T-helper 1 cell treated with Interleukin-12 subunit alpha and Interleukin-12 subunit beta and Interleukin-4 antibody, amounts not matched to agents 30 μg/mL and 1 μg/mL, for 36 hours (primary cell): ENCODE data around the gene ABCB10.
"Not testable (repeated sequence)": the region's sequence is repeated elsewhere in the genome, so short reads cannot be mapped to it uniquely, and the experiment has no call there.

Experiments
- H3K27ac Mint-ChIP-seq: one replicate; pipeline ENCODE4 v1.8.0; 2021; ENCODE audit warnings: mild to moderate bottlenecking, mixed read lengths
- H3K27me3 Mint-ChIP-seq: one replicate; pipeline ENCODE4 v1.8.0; 2021; ENCODE audit warnings: low read depth, mixed read lengths
- H3K36me3 Mint-ChIP-seq: one replicate; pipeline ENCODE4 v1.8.0; 2021; ENCODE audit warnings: low read depth, mixed read lengths
- H3K4me1 Mint-ChIP-seq: one replicate; pipeline ENCODE4 v1.8.0; 2021; ENCODE audit warnings: low read depth, mixed read lengths
- H3K4me3 Mint-ChIP-seq: one replicate; pipeline ENCODE4 v1.8.0; 2021; ENCODE audit warnings: mild to moderate bottlenecking, moderate library complexity, mixed read lengths
- H3K9me3 Mint-ChIP-seq: one replicate; pipeline ENCODE4 v1.8.0; 2021; ENCODE audit warnings: mixed read lengths

The ABCB10 gene

DNA sequence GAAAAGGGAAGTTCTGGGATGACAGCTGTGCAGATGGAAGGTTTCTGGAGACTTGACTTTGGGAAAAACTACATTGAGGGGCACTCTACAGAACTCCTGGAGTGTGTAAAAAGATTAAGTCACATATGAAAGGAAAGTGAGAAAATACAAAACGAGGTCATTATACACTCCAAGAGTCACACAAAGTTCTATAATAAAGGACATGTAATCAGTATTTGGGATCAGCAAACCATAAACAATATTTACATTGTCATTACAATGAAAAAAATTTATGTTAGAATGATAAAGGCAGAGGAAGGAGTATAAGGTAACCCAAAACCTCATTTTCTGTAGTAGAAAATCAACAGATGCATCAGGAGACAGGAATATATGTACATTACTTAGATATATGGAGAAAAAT, 73.2 kb downstream of the ABCB10 start:
- H3K9me3 Mint-ChIP-seq, result no peaks in the 10 kb centered on the region
- peaks cover 36% of the 10 kb centered on the region for H3K36me3 Mint-ChIP-seq
- H3K4me1 Mint-ChIP-seq, result peaks cover 6% of the 10 kb centered on the region
- H3K27ac Mint-ChIP-seq, result no peak overlapping the region
- no peaks in the 10 kb centered on the region for H3K27me3 Mint-ChIP-seq
- H3K4me3 Mint-ChIP-seq, result no peak overlapping the region

GRCh38 chr1:229482511-229482910, 76.0 kb downstream of the ABCB10 start:
- peaks cover 36% of the 10 kb centered on the region for H3K36me3 Mint-ChIP-seq
- no peaks in the 10 kb centered on the region for H3K27me3 Mint-ChIP-seq
- H3K4me3 Mint-ChIP-seq, result no peak overlapping the region
- peaks cover 13% of the 10 kb centered on the region for H3K4me1 Mint-ChIP-seq
- no peak overlapping the region for H3K27ac Mint-ChIP-seq
- no peaks in the 10 kb centered on the region for H3K9me3 Mint-ChIP-seq

DNA sequence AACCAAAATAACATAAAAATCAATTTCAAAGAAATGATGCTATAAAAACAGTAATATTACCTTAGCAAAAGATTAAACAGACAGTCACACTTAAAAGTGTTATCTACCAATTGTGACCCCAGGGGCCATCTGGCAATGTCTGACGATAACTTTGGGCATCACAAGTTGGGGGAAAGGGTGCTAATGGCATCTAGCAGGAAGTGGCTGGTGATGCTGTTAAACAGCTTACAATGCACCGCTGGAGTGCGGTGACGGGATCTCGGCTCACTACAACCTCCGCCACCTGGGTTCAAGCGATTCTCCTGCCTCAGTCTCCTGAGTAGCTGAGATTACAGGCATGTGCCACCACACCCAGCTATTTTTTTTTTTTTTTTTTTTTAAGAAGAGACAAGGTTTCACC, 78.0 kb downstream of the ABCB10 start:
- Mint-ChIP-seq H3K27me3 (no peaks in the 10 kb centered on the region), H3K4me1 (peaks cover 13% of the 10 kb centered on the region), H3K4me3 (no peak overlapping the region), H3K27ac (no peak overlapping the region), H3K9me3 (no peaks in the 10 kb centered on the region), H3K36me3 (peaks cover 30% of the 10 kb centered on the region)

- H3K4me3 Mint-ChIP-seq, result no peak overlapping the region
- H3K4me1 Mint-ChIP-seq, result peaks cover 13% of the 10 kb centered on the region
- peaks cover 29% of the 10 kb centered on the region for H3K36me3 Mint-ChIP-seq
- H3K9me3 Mint-ChIP-seq, result no peaks in the 10 kb centered on the region
- no peaks in the 10 kb centered on the region for H3K27me3 Mint-ChIP-seq
- no peak overlapping the region for H3K27ac Mint-ChIP-seq
These were observed 78.7 kb downstream of the ABCB10 start for GRCh38 chr1:229479660-229480399.

GRCh38 chr1:229478852-229479251, 79.7 kb downstream of the ABCB10 start:
- Mint-ChIP-seq H3K4me1 (peaks cover 13% of the 10 kb centered on the region), H3K9me3 (no peaks in the 10 kb centered on the region), H3K36me3 (peaks cover 33% of the 10 kb centered on the region), H3K27me3 (no peaks in the 10 kb centered on the region), H3K27ac (no peak overlapping the region), H3K4me3 (no peak overlapping the region)

- not testable (repeated sequence) for H3K4me3 Mint-ChIP-seq, H3K9me3 Mint-ChIP-seq, H3K27ac Mint-ChIP-seq, H3K4me1 Mint-ChIP-seq, H3K27me3 Mint-ChIP-seq
- peaks cover 25% of the 10 kb centered on the region for H3K36me3 Mint-ChIP-seq
These were observed 82.6 kb downstream of the ABCB10 start for GRCh38 chr1:229475859-229476258.

GRCh38 chr1:229474509-229474908, 84.0 kb downstream of the ABCB10 start:
- Mint-ChIP-seq H3K27me3 (no peaks in the 10 kb centered on the region), H3K36me3 (peaks cover 28% of the 10 kb centered on the region), H3K9me3 (no peaks in the 10 kb centered on the region), H3K27ac (no peak overlapping the region), H3K4me3 (no peak overlapping the region), H3K4me1 (peaks cover 3% of the 10 kb centered on the region)

DNA sequence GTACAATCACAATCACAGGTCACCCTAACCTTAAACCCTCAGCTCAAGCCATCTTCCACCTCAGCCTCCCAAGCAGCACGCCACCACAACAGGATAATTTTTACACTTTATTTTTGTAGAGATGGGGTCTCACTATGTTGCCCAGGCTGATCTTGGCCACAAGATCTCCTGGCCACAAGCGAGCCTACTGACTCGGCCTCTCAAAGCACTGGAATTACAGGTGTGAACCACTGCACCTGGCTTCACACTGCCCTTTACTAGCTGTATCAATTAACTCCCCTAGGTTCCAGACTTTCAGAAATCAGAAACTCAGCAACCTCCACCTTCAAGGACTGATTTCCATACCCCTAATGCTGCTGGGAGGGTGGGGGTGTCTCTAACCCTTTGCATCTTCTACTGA, 87.3 kb downstream of the ABCB10 start:
- no peak overlapping the region for H3K27ac Mint-ChIP-seq
- no peaks in the 10 kb centered on the region for H3K9me3 Mint-ChIP-seq
- H3K4me3 Mint-ChIP-seq, result no peak overlapping the region
- no peaks in the 10 kb centered on the region for H3K4me1 Mint-ChIP-seq
- no peaks in the 10 kb centered on the region for H3K27me3 Mint-ChIP-seq
- H3K36me3 Mint-ChIP-seq, result peaks cover 39% of the 10 kb centered on the region

DNA sequence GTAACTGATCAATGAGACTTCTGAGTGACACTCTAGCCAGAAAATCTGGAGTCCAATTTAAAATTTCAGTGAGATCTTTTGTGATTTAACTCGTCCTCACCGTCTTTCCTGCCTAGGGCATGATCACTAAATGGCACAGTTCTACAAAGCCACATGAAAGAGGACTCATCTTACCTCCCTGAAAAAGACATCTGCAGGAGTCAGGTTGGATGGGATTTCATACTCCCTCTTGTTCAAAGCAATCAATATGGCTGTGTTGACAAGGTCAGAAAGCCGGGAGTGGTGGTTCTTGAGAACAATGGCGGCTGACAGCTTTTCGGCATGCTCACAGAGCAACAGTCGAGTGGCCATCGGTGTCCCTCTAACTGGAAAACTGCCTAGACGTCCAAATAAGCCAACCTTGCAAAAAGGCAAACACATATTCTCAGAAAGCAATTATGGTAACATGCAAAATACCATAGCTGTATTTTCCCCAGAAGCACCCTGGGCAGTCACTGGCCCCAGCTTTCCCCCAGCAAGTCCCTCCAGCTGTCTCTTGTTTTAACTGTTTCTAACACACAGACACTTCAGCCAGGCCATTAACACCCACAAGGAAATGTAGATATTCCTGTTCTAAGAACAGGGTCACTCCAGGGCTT, 88.0 kb downstream of the ABCB10 start:
- H3K36me3 Mint-ChIP-seq, result peaks cover 39% of the 10 kb centered on the region

GRCh38 chr1:229466887-229467286, 91.6 kb downstream of the ABCB10 start:
- H3K9me3 Mint-ChIP-seq, result no peaks in the 10 kb centered on the region
- peaks cover 41% of the 10 kb centered on the region for H3K36me3 Mint-ChIP-seq
- H3K4me1 Mint-ChIP-seq, result no peaks in the 10 kb centered on the region
- H3K4me3 Mint-ChIP-seq, result no peak overlapping the region
- H3K27ac Mint-ChIP-seq, result no peak overlapping the region
- H3K27me3 Mint-ChIP-seq, result no peaks in the 10 kb centered on the region

More for the DNA sequence above, 88.0 kb downstream of the ABCB10 start:
- Mint-ChIP-seq H3K9me3 (no peaks in the 10 kb centered on the region), H3K27me3 (no peaks in the 10 kb centered on the region), H3K27ac (no peak overlapping the region), H3K4me3 (no peak overlapping the region), H3K4me1 (no peaks in the 10 kb centered on the region)
